ENCODE data around the gene TCP11. TPM values are rescaled to one million over a fixed set of nuclear protein-coding genes. Genes with fewer than 3 reads are reported as not detected.

Gene TCP11
- total RNA-seq, 1 donor from 2014 or later: 0.43 TPM

- no peak for TF ChIP-seq CTCF (IDR thresholded peaks at IDR 0.05)
- Histone ChIP-seq H3K27ac (no peak overlapping the region), H3K27me3 (no peaks in the 10 kb centered on the region), H3K4me3 (no peak overlapping the region), H3K9me3 (no peaks in the 10 kb centered on the region), H3K4me1 (peaks cover 3 to 7% of the 10 kb centered on the region in 2 donors), H3K36me3 (peaks cover 99 to 100% of the 10 kb centered on the region in 2 donors)
- intact Hi-C loops (cut with DNase I): no loop called here
- peak in 1 of 2 donors; percentile 54 for DNase-seq (ENCODE audit: low spot score in 2 of 2)
Measured at GRCh38 chr6:35082733-35083403, 58.3 kb downstream of the TCP11 start.

- H3K27me3 ChIP-seq: no peaks in the 10 kb centered on the region
- DNase-seq (ENCODE audit: low spot score in 2 of 2): peak in 1 of 2 donors; percentile 47
- peaks cover 99 to 100% of the 10 kb centered on the region in 2 donors for H3K36me3 ChIP-seq
- H3K27ac ChIP-seq: no peak overlapping the region
- peaks cover 0 to 4% of the 10 kb centered on the region in 2 donors for H3K4me1 ChIP-seq
- H3K4me3 ChIP-seq: no peak overlapping the region
- intact Hi-C loops (cut with DNase I): no loop called here
- H3K9me3 ChIP-seq: no peaks in the 10 kb centered on the region
- no peak for TF ChIP-seq CTCF (IDR thresholded peaks at IDR 0.05)
Measured at GRCh38 chr6:35082046-35082732, 59.0 kb downstream of the TCP11 start.

GRCh38 chr6:35081426-35081851, 59.7 kb downstream of the TCP11 start:
- Histone ChIP-seq H3K9me3 (no peaks in the 10 kb centered on the region), H3K27ac (peak overlapping the region; percentile 6 to 20)

GRCh38 chr6:35080821-35081425, 60.2 kb downstream of the TCP11 start:
- peak in 1 of 2 donors; percentile 61 for DNase-seq (ENCODE audit: low spot score in 2 of 2)
- Histone ChIP-seq H3K4me3 (no peak overlapping the region), H3K4me1 (no peaks in the 10 kb centered on the region), H3K36me3 (peaks cover 90 to 92% of the 10 kb centered on the region in 2 donors), H3K9me3 (no peaks in the 10 kb centered on the region), H3K27me3 (no peaks in the 10 kb centered on the region), H3K27ac (peak overlapping the region; percentile 6 to 20)
- no peak for TF ChIP-seq CTCF (IDR thresholded peaks at IDR 0.05)
- intact Hi-C loops (cut with DNase I): no loop called here

More at GRCh38 chr6:35081426-35081851, 59.7 kb downstream of the TCP11 start:
- H3K4me1 ChIP-seq: no peaks in the 10 kb centered on the region
- intact Hi-C loops (cut with DNase I): no loop called here
- no peak overlapping the region for H3K4me3 ChIP-seq
- peak in 1 of 2 donors; percentile 63 for DNase-seq (ENCODE audit: low spot score in 2 of 2)
- peaks cover 96 to 97% of the 10 kb centered on the region in 2 donors for H3K36me3 ChIP-seq
- TF ChIP-seq CTCF (IDR thresholded peaks at IDR 0.05): no peak
- H3K27me3 ChIP-seq: no peaks in the 10 kb centered on the region

GRCh38 chr6:35080016-35080680, 61.0 kb downstream of the TCP11 start:
- Histone ChIP-seq H3K4me3 (no peak overlapping the region), H3K36me3 (peaks cover 83 to 89% of the 10 kb centered on the region in 2 donors), H3K27me3 (no peaks in the 10 kb centered on the region), H3K4me1 (no peaks in the 10 kb centered on the region), H3K27ac (no peak overlapping the region), H3K9me3 (no peaks in the 10 kb centered on the region)
- DNase-seq (ENCODE audit: low spot score in 2 of 2): peak in 1 of 2 donors; percentile 52
- TF ChIP-seq CTCF (IDR thresholded peaks at IDR 0.05): no peak
- intact Hi-C loops (cut with DNase I): no loop called here
